A549 (cell line): ENCODE measurements around the gene BCAS1. TPM values are rescaled to one million over a fixed set of nuclear protein-coding genes. Genes with fewer than 3 reads are reported as not detected.

ENCODE experiments used
- ATAC-seq, 2 experiments: fragments of 200-7000 bp in 1 of 2; fragments of >200 bp in 1 of 2; cut with Nextera tagmentation in 1 of 2; cut with Tn5 transposase in 1 of 2; 3 replicates each; pipeline versions ENCODE4 v1.8.0 to v1.9.1; 2018 to 2020; ENCODE audit warnings: mild to moderate bottlenecking in 1 of 2, moderate library complexity in 1 of 2
- CTCF ChIA-PET: fragments of 300-600 bp; sonication (Branson Sonifier 250); formaldehyde crosslinking; extraction: SDS; loops from one replicate; lab custom pipeline; 2021; ENCODE audit warnings: antibody characterized with exemption, inconsistent platforms; lab: Yijun Ruan, JAX
- POLR2A ChIA-PET: fragments of 350-600 bp; formaldehyde crosslinking; extraction: SDS; loops from one replicate; lab custom pipeline; 2021; ENCODE audit warnings: antibody characterized with exemption, inconsistent platforms; lab: Yijun Ruan, JAX
- DNase-seq, 2 experiments: peaks; one replicate each; pipeline versions ENCODE4 v3.0.0 to v3.0.0-alpha.2; 2011 to 2016; ENCODE audit warnings: low read depth in 1 of 2, low spot score in 1 of 2
- FAIRE-seq: peaks from 2 replicates; lab custom pipeline; 2011; peaks lifted over from hg19 to GRCh38; lab: Jason Lieb, UNC
- H3K27ac ChIP-seq, 2 experiments: fragments of >200 bp; sonication (Bioruptor Twin); formaldehyde crosslinking; 3 replicates each; pipeline ENCODE4 v1.5.1; 2016 to 2017
- H3K4me1 ChIP-seq: fragments of >200 bp; sonication (Bioruptor Twin); formaldehyde crosslinking; 3 replicates; pipeline ENCODE4 v1.6.1; 2016
- H3K4me2 ChIP-seq: fragments of >200 bp; sonication (Bioruptor Twin); formaldehyde crosslinking; 3 replicates; pipeline ENCODE4 v1.6.1; 2016
- H3K4me3 ChIP-seq: fragments of >200 bp; sonication (Bioruptor Twin); formaldehyde crosslinking; 3 replicates; pipeline ENCODE4 v1.5.1; 2016
- H3K9me3 ChIP-seq: fragments of >200 bp; sonication (Bioruptor Twin); formaldehyde crosslinking; 3 replicates; pipeline ENCODE4 v1.6.1; 2016
- BCL3 ChIP-seq: fragments of >200 bp; sonication (Bioruptor Twin); formaldehyde crosslinking; IDR thresholded peaks from 3 replicates; pipeline ENCODE4 v1.6.1; 2016
- CEBPB ChIP-seq, 2 experiments: fragments of >200 bp in 1 of 2; sonication (Bioruptor Twin) in 1 of 2; formaldehyde crosslinking in 1 of 2; IDR thresholded peaks; 2 replicates each; pipeline ENCODE4 v1.6.1; 2012 to 2016
- ELK1 ChIP-seq: fragments of 150-350 bp; IDR thresholded peaks from 2 replicates; pipeline ENCODE4 v1.6.1; 2014; ENCODE audit warnings: low read depth, mild to moderate bottlenecking, low read length
- ESRRA ChIP-seq: fragments of 150-350 bp; IDR thresholded peaks from 2 replicates; pipeline ENCODE4 v1.6.1; 2014; ENCODE audit warnings: mild to moderate bottlenecking, low read length, borderline replicate concordance
- GATA3 ChIP-seq: IDR thresholded peaks from 2 replicates; pipeline ENCODE4 v1.6.1; 2012; ENCODE audit warnings: borderline replicate concordance
- HEYL ChIP-seq: fragments of 250-450 bp; sonication (Bioruptor Pico); IDR thresholded peaks from 2 replicates; pipeline ENCODE4 v1.8.0; 2021; ENCODE audit warnings: mild to moderate bottlenecking, moderate library complexity
- JUN ChIP-seq, 2 experiments: fragments of >200 bp; sonication (Bioruptor Twin); formaldehyde crosslinking; IDR thresholded peaks; 2 replicates in 1 of 2; 3 replicates in 1 of 2; pipeline ENCODE4 v1.6.1; 2016 to 2017
- KDM1A ChIP-seq: fragments of 200-600 bp; sonication (generic); IDR thresholded peaks from 2 replicates; pipeline ENCODE4 v1.6.1; 2016; ENCODE audit warnings: low read depth, mild to moderate bottlenecking
- MAFK ChIP-seq: fragments of 450-650 bp; IDR thresholded peaks from 2 replicates; pipeline ENCODE4 v1.6.1; 2014; ENCODE audit not compliant: partially characterized antibody
- MAZ ChIP-seq: fragments of 150-350 bp; IDR thresholded peaks from 2 replicates; pipeline ENCODE4 v1.6.1; 2014; ENCODE audit warnings: antibody characterized with exemption, low read depth, low read length, borderline replicate concordance
- MYC ChIP-seq: IDR thresholded peaks from 2 replicates; pipeline ENCODE4 v1.6.1; 2012; ENCODE audit warnings: mild to moderate bottlenecking, inconsistent platforms, low read length, improper control_type of control experiment, borderline replicate concordance
- PHF8 ChIP-seq: fragments of 200-600 bp; sonication (generic); IDR thresholded peaks from 2 replicates; pipeline ENCODE4 v1.6.1; 2016; ENCODE audit warnings: low read depth, mild to moderate bottlenecking, antibody characterized with exemption, moderate library complexity, borderline replicate concordance
- POLR2A ChIP-seq: IDR thresholded peaks from 2 replicates; pipeline ENCODE4 v1.6.1; 2012; ENCODE audit warnings: mild to moderate bottlenecking, low read length
- POLR2AphosphoS2 ChIP-seq: conservative IDR thresholded peaks from 2 replicates; pipeline ENCODE4 v1.6.1; 2012; ENCODE audit warnings: low read length, improper control_type of control experiment, inconsistent platforms
- RARB ChIP-seq: fragments of 250-450 bp; sonication (Bioruptor Pico); IDR thresholded peaks from 2 replicates; pipeline ENCODE4 v1.8.0; 2021; ENCODE audit warnings: mild to moderate bottlenecking, moderate library complexity
- RCOR1 ChIP-seq: fragments of 150-350 bp; IDR thresholded peaks from 2 replicates; pipeline ENCODE4 v1.6.1; 2014; ENCODE audit warnings: antibody characterized with exemption, low read length, low read depth
- RFX5 ChIP-seq: fragments of 450-650 bp; IDR thresholded peaks from 2 replicates; pipeline ENCODE4 v1.7.1; 2014; ENCODE audit warnings: antibody characterized with exemption, mild to moderate bottlenecking, moderate library complexity
- SMC3 ChIP-seq: fragments of >200 bp; sonication (Bioruptor Twin); formaldehyde crosslinking; IDR thresholded peaks from 3 replicates; pipeline ENCODE4 v1.6.1; 2018; ENCODE audit warnings: inconsistent platforms
- SREBF2 ChIP-seq: fragments of 450-650 bp; IDR thresholded peaks from 2 replicates; pipeline ENCODE4 v1.6.1; 2014; ENCODE audit warnings: mild to moderate bottlenecking, moderate library complexity
- TFCP2L1 ChIP-seq: fragments of 250-450 bp; sonication (Bioruptor Pico); IDR thresholded peaks from 2 replicates; pipeline ENCODE4 v1.5.0; 2021; ENCODE audit warnings: mild to moderate bottlenecking
- ZFP36 ChIP-seq: fragments of 450-650 bp; IDR thresholded peaks from 2 replicates; pipeline ENCODE4 v1.6.1; 2014; ENCODE audit warnings: borderline replicate concordance; ENCODE audit not compliant: partially characterized antibody
- WGBS: methylation state at CpG from one replicate; pipeline ENCODE4 v1.1.6; 2017; ENCODE audit errors: missing lambda C conversion rate; 5-methylcytosine and 5-hydroxymethylcytosine counted together
- polyA plus RNA-seq, 4 experiments: library from polyadenylated mRNA; depleted of rRNA in 3 of 4; stranded (reverse); fragments of >200 nt; fragmentation: RNase III in 1 of 4; extraction: RNeasy Plus Mini Kit Qiagen cat#74134 plus additional on column Dnase treatment in 1 of 4; gene quantifications; 2 replicates in 3 of 4; 3 replicates in 1 of 4; pipeline ENCODE4 v1.2.3, GENCODE V29; 2011 to 2017
- TF ChIP-seq, protein P1 (sequence below): IDR thresholded peaks from 2 replicates; pipeline ENCODE4 v1.6.1; 2012

The BCAS1 gene
- polyA plus RNA-seq, 2 of the 4 experiments (the other 2 are of a cell fraction): 1.4 to 3.9 TPM

GRCh38 chr20:53964501-53965253, 105.7 kb downstream of the BCAS1 start:
- Histone ChIP-seq H3K27ac (no peak overlapping the region), H3K4me1 (peaks cover 7% of the 10 kb centered on the region; the same call in 2 of the 3 replicates), H3K9me3 (no peaks in the 10 kb centered on the region), H3K4me2 (no peak overlapping the region), H3K4me3 (no peak overlapping the region)
- FAIRE-seq (no peak), ATAC-seq (no peak), DNase-seq (no peak)
- 92% methylated on average over 4 of the region's 4 CpGs for WGBS
- ChIA-PET POLR2A (no interaction called here), CTCF (interaction anchor here (0.6 to 1.1 kb wide), 3 partner anchors 98 to 841 kb away, joined by 3 to 4 read pairs (median 3); no protein-coding TSS in a partner anchor)
- TF ChIP-seq MYC (no peak), CEBPB (IDR thresholded peaks at IDR 0.05) (no peak), ESRRA (no peak), TFCP2L1 (CRISPR knock-in tag) (no peak), MAZ (no peak), ZFP36 (no peak), HEYL (CRISPR knock-in tag) (no peak)

GRCh38 chr20:53964067-53964466, 106.3 kb downstream of the BCAS1 start:
- no peak for DNase-seq
- WGBS: 53% methylated on average over 3 of the region's 3 CpGs
- no peak overlapping the region for H3K4me3 ChIP-seq
- H3K4me1 ChIP-seq: peaks cover 7% of the 10 kb centered on the region; the same call in 2 of the 3 replicates
- POLR2A ChIA-PET: no interaction called here
- no peak overlapping the region for H3K4me2 ChIP-seq
- H3K27ac ChIP-seq: no peak overlapping the region
- CTCF ChIA-PET: no interaction called here
- no peak for ATAC-seq
- no peak for FAIRE-seq
- TF ChIP-seq RCOR1: no peak
- no peaks in the 10 kb centered on the region for H3K9me3 ChIP-seq

DNA sequence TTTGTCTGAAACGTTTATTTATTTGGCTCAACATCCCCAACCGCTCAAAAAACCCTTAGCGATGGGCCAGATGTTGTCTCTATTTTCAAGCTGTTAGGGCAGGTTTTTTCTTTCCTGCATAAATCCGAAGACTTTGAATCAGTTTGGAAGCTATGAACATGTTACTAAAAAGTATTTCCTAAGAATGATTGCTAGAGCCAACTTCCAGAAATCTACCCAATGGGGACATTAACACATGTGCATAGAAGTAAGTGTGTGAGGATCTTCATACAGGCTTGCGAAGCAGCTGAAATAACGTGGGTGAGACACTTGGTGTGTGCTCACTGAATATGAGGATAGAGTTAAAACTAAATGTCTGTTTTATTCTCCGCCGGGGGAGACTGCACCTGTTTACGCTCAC, 106.8 kb downstream of the BCAS1 start:
- ChIA-PET POLR2A (no interaction called here), CTCF (no interaction called here)
- Histone ChIP-seq H3K4me3 (no peak overlapping the region), H3K4me2 (no peak overlapping the region), H3K9me3 (no peaks in the 10 kb centered on the region), H3K27ac (no peak overlapping the region), H3K4me1 (peaks cover 7% of the 10 kb centered on the region; the same call in 2 of the 3 replicates)
- 80% methylated on average over 9 of the region's 9 CpGs for WGBS
- ATAC-seq (no peak), FAIRE-seq (peak; percentile 39), DNase-seq (no peak)
- TF ChIP-seq SREBF2 (no peak), GATA3 (no peak), KDM1A (no peak), SMC3 (no peak), POLR2A (no peak), MAFK (no peak), JUN (IDR thresholded peaks at IDR 0.05) (no peak), RFX5 (no peak), RARB (CRISPR knock-in tag) (no peak), ELK1 (no peak), PHF8 (no peak), BCL3 (no peak), MAZ (no peak), POLR2AphosphoS2 (no peak)
- TF ChIP-seq, protein P1, sequence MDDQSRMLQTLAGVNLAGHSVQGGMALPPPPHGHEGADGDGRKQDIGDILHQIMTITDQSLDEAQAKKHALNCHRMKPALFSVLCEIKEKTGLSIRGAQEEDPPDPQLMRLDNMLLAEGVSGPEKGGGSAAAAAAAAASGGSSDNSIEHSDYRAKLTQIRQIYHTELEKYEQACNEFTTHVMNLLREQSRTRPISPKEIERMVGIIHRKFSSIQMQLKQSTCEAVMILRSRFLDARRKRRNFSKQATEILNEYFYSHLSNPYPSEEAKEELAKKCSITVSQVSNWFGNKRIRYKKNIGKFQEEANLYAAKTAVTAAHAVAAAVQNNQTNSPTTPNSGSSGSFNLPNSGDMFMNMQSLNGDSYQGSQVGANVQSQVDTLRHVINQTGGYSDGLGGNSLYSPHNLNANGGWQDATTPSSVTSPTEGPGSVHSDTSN: no peak
